ENCODE data around the gene DOK6.
"Not testable (repeated sequence)": the region's sequence is repeated elsewhere in the genome, so short reads cannot be mapped to it uniquely, and the experiment has no call there.

DOK6 gene

DNA sequence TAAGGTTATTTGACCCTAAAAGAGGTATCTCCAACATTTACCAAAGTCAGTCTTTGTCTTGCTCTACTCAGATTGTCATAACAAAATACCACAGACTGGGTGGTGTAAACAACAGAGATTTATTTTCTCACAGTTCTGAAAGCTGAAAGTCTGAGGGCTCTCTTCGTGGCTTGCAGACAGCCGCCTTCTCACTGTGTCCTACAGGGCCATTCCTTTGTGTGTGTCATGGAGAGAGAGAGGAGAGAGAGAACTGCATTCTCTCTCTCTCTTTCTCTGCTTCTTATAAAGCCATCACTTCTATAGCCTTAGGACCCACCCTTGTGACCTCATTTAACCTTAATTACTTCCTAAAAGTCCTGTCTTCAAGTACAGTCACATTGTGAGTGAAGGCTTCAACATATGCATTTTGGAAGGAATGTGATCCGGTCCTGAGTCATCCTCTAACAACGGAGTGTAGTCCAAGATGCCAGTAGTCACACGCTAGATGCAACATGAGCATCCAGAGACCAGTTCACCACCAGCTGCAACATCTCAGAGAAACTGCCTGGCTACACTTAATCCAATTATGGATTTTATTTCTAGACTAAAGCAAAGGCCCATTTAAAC lies 416.8 kb downstream of the DOK6 start:
- no peak for TF ChIP-seq CTCF (IDR thresholded peaks at IDR 0.05; ENCODE audit: borderline replicate concordance, control extremely low read depth, extremely low read depth, insufficient read depth, missing control alignments)
- no peak for DNase-seq (ENCODE audit: low spot score)
- in situ Hi-C loops (cut with MboI; ENCODE audit: low sequenced_read_pairs, unreplicated experiment) = no loop called here

GRCh38 chr18:69819460-69819859 lies 418.8 kb downstream of the DOK6 start:
- in situ Hi-C loops (cut with MboI; ENCODE audit: low sequenced_read_pairs, unreplicated experiment) = no loop called here
- no peak for DNase-seq (ENCODE audit: low spot score)
- no peak for TF ChIP-seq CTCF (IDR thresholded peaks at IDR 0.05; ENCODE audit: borderline replicate concordance, control extremely low read depth, extremely low read depth, insufficient read depth, missing control alignments)

DNA sequence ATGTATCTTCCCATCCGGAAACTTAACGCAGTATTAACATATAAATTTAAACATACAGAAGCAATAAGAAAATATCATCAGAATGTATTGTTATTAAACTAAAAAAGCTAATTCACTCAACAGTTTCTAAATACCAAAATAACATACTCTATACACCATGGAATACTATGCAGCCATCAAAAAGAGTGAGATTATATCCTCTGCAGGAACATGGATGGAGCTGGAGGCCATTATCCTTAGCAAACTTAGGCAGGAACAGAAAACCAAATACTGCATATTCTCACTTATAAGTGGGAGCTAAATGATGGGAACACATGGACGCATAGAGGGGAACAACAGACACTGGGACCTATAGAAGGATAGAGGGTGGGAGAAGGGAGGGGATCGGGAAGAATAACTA lies 419.9 kb downstream of the DOK6 start:
- in situ Hi-C loops (cut with MboI; ENCODE audit: low sequenced_read_pairs, unreplicated experiment) = no loop called here
- no peak for TF ChIP-seq CTCF (IDR thresholded peaks at IDR 0.05; ENCODE audit: borderline replicate concordance, control extremely low read depth, extremely low read depth, insufficient read depth, missing control alignments)
- DNase-seq (ENCODE audit: low spot score) = no peak

GRCh38 chr18:69830189-69830588 lies 429.5 kb downstream of the DOK6 start:
- in situ Hi-C loops (cut with MboI; ENCODE audit: low sequenced_read_pairs, unreplicated experiment) = no loop called here
- no peak for TF ChIP-seq CTCF (IDR thresholded peaks at IDR 0.05; ENCODE audit: borderline replicate concordance, control extremely low read depth, extremely low read depth, insufficient read depth, missing control alignments)
- no peak for DNase-seq (ENCODE audit: low spot score)

DNA sequence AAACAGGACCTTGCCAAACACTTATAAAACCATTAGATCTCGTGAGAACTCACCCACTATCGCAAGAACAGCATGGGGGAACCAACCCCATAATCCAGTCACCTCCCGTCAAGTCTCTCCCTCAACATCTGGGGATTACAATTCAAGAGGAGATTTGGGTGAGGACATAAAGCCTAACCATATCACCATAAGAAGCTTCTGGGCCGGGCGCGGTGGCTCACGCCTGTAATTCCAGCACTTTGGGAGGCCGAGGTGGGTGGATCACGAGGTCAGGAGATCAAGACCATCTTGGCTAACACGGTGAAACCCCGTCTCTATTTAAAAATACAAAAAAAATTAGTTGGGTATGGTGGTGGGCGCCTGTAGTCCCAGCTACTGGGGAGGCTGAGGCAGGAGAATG lies 434.3 kb downstream of the DOK6 start:
- DNase-seq (ENCODE audit: low spot score); in situ Hi-C loops (cut with MboI; ENCODE audit: low sequenced_read_pairs, unreplicated experiment): not testable (repeated sequence)

GRCh38 chr18:69838003-69838402 lies 437.3 kb downstream of the DOK6 start:
- DNase-seq (ENCODE audit: low spot score) = no peak
- no peak for TF ChIP-seq CTCF (IDR thresholded peaks at IDR 0.05; ENCODE audit: borderline replicate concordance, control extremely low read depth, extremely low read depth, insufficient read depth, missing control alignments)
- in situ Hi-C loops (cut with MboI; ENCODE audit: low sequenced_read_pairs, unreplicated experiment) = no loop called here

DNA sequence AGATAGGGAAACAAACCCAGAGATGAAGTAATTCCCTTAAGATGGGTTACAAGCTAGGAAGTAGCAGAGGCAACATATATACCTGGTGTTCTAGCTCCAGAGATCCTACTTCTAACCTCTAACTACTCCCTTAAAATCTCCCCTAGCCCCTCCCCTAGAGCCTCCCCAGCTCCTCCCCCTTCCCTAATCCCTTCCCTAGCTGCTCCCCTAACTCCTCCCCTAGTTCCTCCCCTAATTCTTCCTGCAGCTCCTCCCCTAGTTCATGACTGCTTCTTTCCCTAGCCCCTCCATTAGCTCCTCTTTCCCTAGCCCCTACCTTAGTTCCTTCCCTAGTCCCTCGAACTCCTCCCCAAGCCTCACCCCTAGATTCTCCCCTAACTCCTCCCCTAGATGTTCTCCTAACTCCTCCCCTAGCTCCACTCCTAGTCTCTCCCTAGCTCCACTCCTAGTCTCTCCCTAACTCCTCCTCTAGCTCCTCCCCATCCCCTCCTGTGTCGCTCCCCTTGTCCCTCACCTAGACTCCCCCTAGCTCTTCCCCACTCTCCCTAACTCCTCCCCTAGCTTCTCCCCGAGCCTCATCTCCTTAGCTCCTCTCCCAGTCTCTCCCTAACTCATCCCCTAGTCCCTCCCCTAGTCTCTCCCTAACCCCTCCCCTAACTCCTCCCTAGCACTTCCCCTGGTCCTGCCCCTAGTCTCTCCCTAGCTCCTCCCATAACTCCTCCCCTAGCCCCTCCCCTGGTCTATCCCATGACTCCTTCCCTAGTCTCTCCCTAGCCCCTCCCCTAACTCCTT lies 438.1 kb downstream of the DOK6 start:
- in situ Hi-C loops (cut with MboI; ENCODE audit: low sequenced_read_pairs, unreplicated experiment) = no loop called here
- TF ChIP-seq CTCF (IDR thresholded peaks at IDR 0.05; ENCODE audit: borderline replicate concordance, control extremely low read depth, extremely low read depth, insufficient read depth, missing control alignments) = no peak
- DNase-seq (ENCODE audit: low spot score) = no peak

All from GM13976 (cell line).